SK-N-SH (cell line): ENCODE results near the gene ZFP69. TPM values are rescaled to one million over a fixed set of nuclear protein-coding genes. Genes with fewer than 3 reads are reported as not detected.
"Not testable (repeated sequence)": the region's sequence is repeated elsewhere in the genome, so short reads cannot be mapped to it uniquely, and the experiment has no call there.

Experiments
- CTCF ChIA-PET: fragments of 300-600, 350-600 bp; formaldehyde crosslinking; extraction: SDS; loops from one replicate; lab custom pipeline; 2021; lab: Yijun Ruan, JAX
- POLR2A ChIA-PET: fragments of 350-600 bp; sonication (Branson Sonifier 250); formaldehyde crosslinking; extraction: SDS; loops from one replicate; lab custom pipeline; 2020; ENCODE audit warnings: antibody characterized with exemption, inconsistent platforms; lab: Yijun Ruan, JAX
- DNase-seq: peaks from one replicate; pipeline ENCODE4 v3.0.0; 2012
- H2AFZ ChIP-seq: fragments of 200-600 bp; sonication (generic); 2 replicates; pipeline ENCODE4 v1.8.1; 2016; ENCODE audit warnings: antibody characterized with exemption, mild to moderate bottlenecking, low read depth
- H3F3A ChIP-seq: fragments of 200-600 bp; sonication (generic); replicated peaks from 2 replicates; pipeline ENCODE3; 2016; ENCODE audit warnings: antibody characterized with exemption, mild to moderate bottlenecking; ENCODE audit not compliant: insufficient read depth
- H3K27ac ChIP-seq, 2 experiments: fragments of 200-500 bp in 1 of 2; fragments of 200-600 bp in 1 of 2; sonication (Bioruptor generic) in 1 of 2; sonication (generic), shearing (Covaris generic) in 1 of 2; 2 replicates each; pipeline versions ENCODE4 v1.5.1 to v1.6.1; 2014 to 2016; ENCODE audit warnings: low read depth in 2 of 2, inconsistent platforms in 1 of 2, low read length in 1 of 2, mild to moderate bottlenecking in 1 of 2, mixed read lengths in 1 of 2
- H3K27me3 ChIP-seq: fragments of 200-600 bp; sonication (generic), shearing (Covaris generic); 2 replicates; pipeline ENCODE4 v1.6.1; 2016; ENCODE audit warnings: mixed run types; ENCODE audit not compliant: insufficient read depth
- H3K36me3 ChIP-seq, 2 experiments: fragments of 200-500 bp in 1 of 2; fragments of 200-600 bp in 1 of 2; sonication (Bioruptor generic) in 1 of 2; sonication (generic) in 1 of 2; replicated peaks in 1 of 2; 2 replicates each; pipeline versions ENCODE3 to v1.5.1; 2014 to 2016; ENCODE audit warnings: low read length in 1 of 2, mild to moderate bottlenecking in 1 of 2; ENCODE audit not compliant: insufficient read depth in 2 of 2, control insufficient read depth in 1 of 2
- H3K4me1 ChIP-seq, 2 experiments: fragments of 200-500 bp in 1 of 2; fragments of 200-600 bp in 1 of 2; sonication (Bioruptor generic) in 1 of 2; sonication (generic), shearing (Covaris generic) in 1 of 2; 2 replicates each; pipeline versions ENCODE4 v1.5.1 to v1.6.1; 2014 to 2016; ENCODE audit warnings: low read depth in 1 of 2, low read length in 1 of 2, mixed run types in 1 of 2; ENCODE audit not compliant: insufficient read depth in 2 of 2, control insufficient read depth in 1 of 2
- H3K4me2 ChIP-seq: fragments of 200-600 bp; sonication (generic), shearing (Covaris generic); 2 replicates; pipeline ENCODE4 v1.6.1; 2017; ENCODE audit warnings: mixed run types
- H3K4me3 ChIP-seq, 2 experiments: fragments of 200-500 bp in 1 of 2; fragments of 200-600 bp in 1 of 2; sonication (Bioruptor generic) in 1 of 2; sonication (generic), shearing (Covaris generic) in 1 of 2; 2 replicates each; pipeline versions ENCODE4 v1.5.1 to v1.8.1; 2014 to 2016; ENCODE audit warnings: low read depth in 2 of 2, inconsistent platforms in 1 of 2, low read length in 1 of 2, mild to moderate bottlenecking in 1 of 2, mixed read lengths in 1 of 2, moderate library complexity in 1 of 2
- H3K79me2 ChIP-seq: fragments of 200-600 bp; sonication (generic); 2 replicates; pipeline ENCODE4 v1.8.1; 2017; ENCODE audit warnings: mild to moderate bottlenecking; ENCODE audit not compliant: insufficient read depth
- H3K9ac ChIP-seq: fragments of 200-600 bp; sonication (generic); 2 replicates; pipeline ENCODE4 v1.6.1; 2017; ENCODE audit warnings: mixed run types
- H3K9me2 ChIP-seq: fragments of 200-600 bp; sonication (generic); 2 replicates; pipeline ENCODE4 v1.6.1; 2017; ENCODE audit warnings: mixed run types
- H3K9me3 ChIP-seq: fragments of 200-600 bp; sonication (generic); 2 replicates; pipeline ENCODE4 v1.6.1; 2017; ENCODE audit warnings: mixed run types, mild to moderate bottlenecking, moderate library complexity
- H4K20me1 ChIP-seq: fragments of 200-600 bp; sonication (generic); 2 replicates; pipeline ENCODE4 v1.6.1; 2017; ENCODE audit warnings: mild to moderate bottlenecking, mixed run types; ENCODE audit not compliant: insufficient read depth
- CHD2 ChIP-seq: fragments of 150-350 bp; IDR thresholded peaks from 2 replicates; pipeline ENCODE4 v1.6.1; 2018; ENCODE audit warnings: low read length; ENCODE audit not compliant: partially characterized antibody
- ELF1 ChIP-seq: IDR thresholded peaks from 2 replicates; pipeline ENCODE4 v1.4.0; 2012
- FOSL2 ChIP-seq: IDR thresholded peaks from 2 replicates; pipeline ENCODE4 v1.4.0; 2012; ENCODE audit warnings: low read depth, mild to moderate bottlenecking, moderate library complexity, borderline replicate concordance
- FOXJ3 ChIP-seq: sonication (generic); formaldehyde crosslinking; IDR thresholded peaks from 2 replicates; pipeline ENCODE4 v1.5.1; 2020; ENCODE audit warnings: mild to moderate bottlenecking, missing genetic modification reagents
- GABPA ChIP-seq: IDR thresholded peaks from 2 replicates; pipeline ENCODE4 v1.4.0; 2012; ENCODE audit warnings: low read depth, mild to moderate bottlenecking
- MEF2A ChIP-seq: IDR thresholded peaks from 2 replicates; pipeline ENCODE4 v1.4.0; 2012; ENCODE audit warnings: low read depth, borderline replicate concordance
- MXI1 ChIP-seq: IDR thresholded peaks from 2 replicates; pipeline ENCODE4 v1.6.1; 2012; ENCODE audit warnings: mild to moderate bottlenecking, low read depth, low read length, improper control_type of control experiment
- NFIC ChIP-seq: IDR thresholded peaks from 2 replicates; pipeline ENCODE4 v1.4.0; 2012; ENCODE audit warnings: borderline replicate concordance
- RCOR1 ChIP-seq: fragments of 150-350 bp; IDR thresholded peaks from 2 replicates; pipeline ENCODE4 v1.6.1; 2017; ENCODE audit warnings: antibody characterized with exemption, low read length
- RXRA ChIP-seq: IDR thresholded peaks from 2 replicates; pipeline ENCODE4 v1.4.0; 2012; ENCODE audit warnings: low read depth, mild to moderate bottlenecking, borderline replicate concordance
- SMC3 ChIP-seq: IDR thresholded peaks from 2 replicates; pipeline ENCODE4 v1.6.1; 2012; ENCODE audit warnings: low read depth, low read length, improper control_type of control experiment
- TCF12 ChIP-seq: IDR thresholded peaks from 2 replicates; pipeline ENCODE4 v1.4.0; 2012
- whole genome bisulfite sequencing: methylation state at CpG from one replicate; pipeline ENCODE4 v1.1.6; 2017; ENCODE audit warnings: low lambda C conversion rate; 5-methylcytosine and 5-hydroxymethylcytosine counted together
- polyA plus RNA-seq, 3 experiments: library from polyadenylated mRNA; depleted of rRNA; stranded (reverse); fragments of >200 nt; gene quantifications; 2 replicates each; pipeline ENCODE4 v1.2.3, GENCODE V29; 2012
- TF ChIP-seq, protein P1 (sequence below): IDR thresholded peaks from 2 replicates; pipeline ENCODE4 v1.4.0; 2012; ENCODE audit warnings: low read depth, borderline replicate concordance
- TF ChIP-seq, protein P2 (sequence below): fragments of 150-350 bp; IDR thresholded peaks from 2 replicates; pipeline ENCODE4 v1.6.1; 2017; ENCODE audit warnings: antibody characterized with exemption, low read length, low read depth, borderline replicate concordance
- TF ChIP-seq, protein P3 (sequence below): IDR thresholded peaks from 2 replicates; pipeline ENCODE4; 2012
- TF ChIP-seq, protein P4 (sequence below): fragments of 150-350 bp; IDR thresholded peaks from 2 replicates; pipeline ENCODE4 v1.6.1; 2016; ENCODE audit warnings: mild to moderate bottlenecking, low read depth, low read length

ZFP69 gene
- polyA plus RNA-seq, 1 of the 3 experiments (the other 2 are of a cell fraction): 1.9 TPM

DNA sequence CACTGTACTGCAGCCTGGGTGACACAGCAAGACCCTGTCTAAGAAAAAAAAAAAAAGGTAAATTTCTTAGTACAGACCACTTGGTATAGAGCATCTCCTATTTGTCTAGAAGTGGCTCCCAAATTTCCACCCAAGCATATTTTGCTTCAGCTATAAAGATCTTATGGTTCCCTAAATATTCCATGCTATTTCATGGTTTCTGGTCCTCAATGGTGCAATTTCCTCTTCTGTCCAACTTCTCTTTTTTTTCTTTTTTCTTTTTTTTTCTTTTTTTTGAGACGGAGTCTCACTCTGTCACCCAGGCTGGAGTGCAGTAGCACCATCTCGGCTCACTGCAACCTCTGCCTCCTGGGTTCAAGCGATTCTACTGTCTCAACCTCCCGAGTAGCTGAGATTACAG is 25.6 kb downstream of the ZFP69 start:
- H4K20me1 ChIP-seq, H2AFZ ChIP-seq, H3K79me2 ChIP-seq, H3K27me3 ChIP-seq, POLR2A ChIA-PET, H3K9ac ChIP-seq, DNase-seq, H3K9me2 ChIP-seq, H3K4me1 ChIP-seq, H3K9me3 ChIP-seq, H3K4me3 ChIP-seq, H3K4me2 ChIP-seq, H3F3A ChIP-seq, H3K27ac ChIP-seq: not testable (repeated sequence)
- CTCF ChIA-PET: interaction anchor here (1.8 kb wide), 1 partner anchor 30 kb away, joined by 6 read pairs; no protein-coding TSS in a partner anchor
- H3K36me3 ChIP-seq: peaks cover 0 to 11% of the 10 kb centered on the region in 2 experiments
- 94% methylated on average over 4 of the region's 4 CpGs for WGBS

DNA sequence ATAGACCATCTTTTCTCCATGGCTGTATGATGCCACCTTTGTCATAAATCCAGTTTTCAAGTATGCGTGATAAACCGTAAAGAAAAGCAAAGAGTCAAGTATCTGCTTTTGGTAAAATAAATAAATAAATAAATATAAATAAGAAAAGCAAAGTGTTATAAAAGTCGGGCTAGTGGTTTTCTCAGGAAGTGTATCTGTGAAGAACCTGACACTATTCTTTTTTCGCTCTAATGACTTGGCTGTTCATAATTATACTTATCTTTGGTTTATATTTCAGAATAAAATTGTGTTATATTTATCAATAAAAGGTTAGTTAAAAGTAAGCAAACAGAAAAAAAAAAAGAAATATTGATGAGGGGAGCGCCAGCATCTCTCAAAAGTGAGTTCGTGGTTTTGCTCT is 30.9 kb downstream of the ZFP69 start:
- CTCF ChIA-PET: interaction anchor here (1.8 kb wide), 1 partner anchor 25 kb away, joined by 11 read pairs; no protein-coding TSS in a partner anchor

DNA sequence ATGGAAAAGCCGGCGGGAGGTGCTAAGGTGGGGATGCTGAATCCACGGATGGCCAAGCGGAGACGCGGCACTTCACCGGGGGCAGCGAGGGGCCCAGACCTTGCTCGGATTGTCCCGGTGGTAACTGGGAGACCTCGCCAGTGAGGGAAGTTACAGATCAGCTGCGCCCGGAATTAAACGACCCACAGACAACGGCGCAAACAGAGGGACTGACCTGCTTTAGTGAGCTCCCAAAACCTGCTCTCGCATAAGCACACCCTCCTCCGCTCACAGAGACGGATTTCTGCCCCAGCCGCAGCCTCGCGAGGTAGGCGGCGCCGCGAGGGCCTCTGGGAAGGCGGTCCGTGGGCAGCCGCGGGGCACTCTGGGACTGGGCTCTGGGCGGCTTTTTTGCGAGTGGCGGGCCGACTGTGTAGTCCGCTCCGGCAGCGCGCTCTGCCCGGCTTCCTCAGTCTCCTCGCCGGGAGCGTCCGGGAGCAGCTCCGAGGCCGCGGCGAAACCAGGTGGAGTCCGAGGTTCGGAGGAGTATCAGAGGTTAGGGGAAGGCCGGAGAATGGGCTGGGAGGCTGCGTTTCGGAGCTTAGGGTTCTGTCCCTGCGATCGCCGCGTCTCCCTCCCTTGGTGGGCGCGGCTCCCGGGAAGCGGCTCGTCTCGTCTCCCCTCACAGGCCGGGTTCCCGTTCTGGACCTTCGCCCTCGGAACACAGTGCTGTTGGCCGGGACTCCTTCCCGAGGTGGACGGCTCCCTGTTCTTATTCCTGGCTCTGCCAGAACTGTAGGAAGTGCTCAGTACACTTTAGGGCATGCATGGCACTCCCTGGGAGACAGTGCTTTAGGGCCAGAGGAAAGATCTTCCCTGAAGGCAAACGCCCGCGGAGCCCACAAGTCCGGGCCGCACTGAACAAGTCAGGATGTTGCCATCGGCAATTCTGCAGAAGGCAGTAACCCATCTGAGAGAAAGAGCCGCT is 31.6 kb downstream of the ZFP69 start, which contains the start of gene EXO5:
Gene EXO5 (plus strand): TSS at position 393 of the 967 bp plus-strand sequence. CDS start 5,778 bp downstream, outside the sequence.
- H3F3A ChIP-seq: no peaks in the 10 kb centered on the region
- ChIA-PET POLR2A (interaction anchor here (0.5 to 1.8 kb wide), 7 partner anchors 8 to 271 kb away, joined by 3 to 13 read pairs (median 4); partner anchors contain the start of genes ZFP69, ZFP69B and ZNF684), CTCF (interaction anchor here (1.4 to 1.8 kb wide), 2 partner anchors 24 to 104 kb away, joined by 3 to 11 read pairs; no protein-coding TSS in a partner anchor)
- H3K4me3 ChIP-seq: peak within 1 kb of the TSS; percentile 60 to 68
- peak within 1 kb of the TSS; percentile 47 to 84; a peak in 3 of 4 replicates for H3K27ac ChIP-seq
- peak within 1 kb of the TSS; percentile 98 for H2AFZ ChIP-seq
- peaks cover 0 to 5% of the 10 kb centered on the region in 2 experiments; a peak in 1 of 4 replicates for H3K4me1 ChIP-seq
- no peaks in the 10 kb centered on the region for H3K27me3 ChIP-seq
- no peaks in the 10 kb centered on the region for H4K20me1 ChIP-seq
- H3K9ac ChIP-seq: peak within 1 kb of the TSS; percentile 76
- H3K9me2 ChIP-seq: no peaks in the 10 kb centered on the region
- H3K9me3 ChIP-seq: no peaks in the 10 kb centered on the region
- DNase-seq: peak; percentile 88
- peaks cover 26% of the 10 kb centered on the region; the same call in 1 of the 2 replicates for H3K79me2 ChIP-seq
- H3K36me3 ChIP-seq: peaks cover 0 to 14% of the 10 kb centered on the region in 2 experiments
- peak within 1 kb of the TSS; percentile 97 for H3K4me2 ChIP-seq
- 2% methylated on average over 41 of the region's 76 CpGs for WGBS
- TF ChIP-seq, protein P1, sequence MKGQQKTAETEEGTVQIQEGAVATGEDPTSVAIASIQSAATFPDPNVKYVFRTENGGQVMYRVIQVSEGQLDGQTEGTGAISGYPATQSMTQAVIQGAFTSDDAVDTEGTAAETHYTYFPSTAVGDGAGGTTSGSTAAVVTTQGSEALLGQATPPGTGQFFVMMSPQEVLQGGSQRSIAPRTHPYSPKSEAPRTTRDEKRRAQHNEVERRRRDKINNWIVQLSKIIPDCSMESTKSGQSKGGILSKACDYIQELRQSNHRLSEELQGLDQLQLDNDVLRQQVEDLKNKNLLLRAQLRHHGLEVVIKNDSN: no peak
- TF ChIP-seq NFIC (no peak), RXRA (no peak), TCF12 (peak; percentile 26; the same call in 1 of the 2 replicates), CHD2 (peak; percentile 98), ELF1 (peak; percentile 42; the same call in 1 of the 2 replicates), MEF2A (no peak), GABPA (no peak), SMC3 (no peak), MXI1 (peak; percentile 75), RCOR1 (no peak; the same call in 1 of the 2 replicates)
- TF ChIP-seq, protein P2, sequence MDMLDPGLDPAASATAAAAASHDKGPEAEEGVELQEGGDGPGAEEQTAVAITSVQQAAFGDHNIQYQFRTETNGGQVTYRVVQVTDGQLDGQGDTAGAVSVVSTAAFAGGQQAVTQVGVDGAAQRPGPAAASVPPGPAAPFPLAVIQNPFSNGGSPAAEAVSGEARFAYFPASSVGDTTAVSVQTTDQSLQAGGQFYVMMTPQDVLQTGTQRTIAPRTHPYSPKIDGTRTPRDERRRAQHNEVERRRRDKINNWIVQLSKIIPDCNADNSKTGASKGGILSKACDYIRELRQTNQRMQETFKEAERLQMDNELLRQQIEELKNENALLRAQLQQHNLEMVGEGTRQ: no peak
- TF ChIP-seq, protein P3, sequence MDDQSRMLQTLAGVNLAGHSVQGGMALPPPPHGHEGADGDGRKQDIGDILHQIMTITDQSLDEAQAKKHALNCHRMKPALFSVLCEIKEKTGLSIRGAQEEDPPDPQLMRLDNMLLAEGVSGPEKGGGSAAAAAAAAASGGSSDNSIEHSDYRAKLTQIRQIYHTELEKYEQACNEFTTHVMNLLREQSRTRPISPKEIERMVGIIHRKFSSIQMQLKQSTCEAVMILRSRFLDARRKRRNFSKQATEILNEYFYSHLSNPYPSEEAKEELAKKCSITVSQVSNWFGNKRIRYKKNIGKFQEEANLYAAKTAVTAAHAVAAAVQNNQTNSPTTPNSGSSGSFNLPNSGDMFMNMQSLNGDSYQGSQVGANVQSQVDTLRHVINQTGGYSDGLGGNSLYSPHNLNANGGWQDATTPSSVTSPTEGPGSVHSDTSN: no peak
- TF ChIP-seq, protein P4, sequence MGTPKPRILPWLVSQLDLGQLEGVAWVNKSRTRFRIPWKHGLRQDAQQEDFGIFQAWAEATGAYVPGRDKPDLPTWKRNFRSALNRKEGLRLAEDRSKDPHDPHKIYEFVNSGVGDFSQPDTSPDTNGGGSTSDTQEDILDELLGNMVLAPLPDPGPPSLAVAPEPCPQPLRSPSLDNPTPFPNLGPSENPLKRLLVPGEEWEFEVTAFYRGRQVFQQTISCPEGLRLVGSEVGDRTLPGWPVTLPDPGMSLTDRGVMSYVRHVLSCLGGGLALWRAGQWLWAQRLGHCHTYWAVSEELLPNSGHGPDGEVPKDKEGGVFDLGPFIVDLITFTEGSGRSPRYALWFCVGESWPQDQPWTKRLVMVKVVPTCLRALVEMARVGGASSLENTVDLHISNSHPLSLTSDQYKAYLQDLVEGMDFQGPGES: no peak

More for the DNA sequence above, 30.9 kb downstream of the ZFP69 start:
- POLR2A ChIA-PET: interaction anchor here (0.9 to 1.8 kb wide), 5 partner anchors 8 to 156 kb away, joined by 3 to 13 read pairs (median 4); partner anchors contain the start of genes ZFP69 and ZNF684
- H3K79me2 ChIP-seq: peaks cover 26% of the 10 kb centered on the region; the same call in 1 of the 2 replicates
- H3K36me3 ChIP-seq: peaks cover 0 to 14% of the 10 kb centered on the region in 2 experiments
- H3K4me3 ChIP-seq: peak overlapping the region; percentile 60 to 68
- peak overlapping the region; percentile 98 for H2AFZ ChIP-seq
- no peak for DNase-seq
- no peaks in the 10 kb centered on the region for H3K27me3 ChIP-seq
- no peaks in the 10 kb centered on the region for H4K20me1 ChIP-seq
- 40% methylated on average over 6 of the region's 6 CpGs for WGBS
- peak overlapping the region; percentile 47 to 84; a peak in 3 of 4 replicates for H3K27ac ChIP-seq
- no peaks in the 10 kb centered on the region for H3K9me2 ChIP-seq
- peak overlapping the region; percentile 76 for H3K9ac ChIP-seq
- H3K9me3 ChIP-seq: no peaks in the 10 kb centered on the region
- no peak for TF ChIP-seq FOSL2
- no peak for TF ChIP-seq FOXJ3
- peaks cover 0 to 5% of the 10 kb centered on the region in 2 experiments; a peak in 1 of 4 replicates for H3K4me1 ChIP-seq
- H3F3A ChIP-seq: no peaks in the 10 kb centered on the region
- H3K4me2 ChIP-seq: peak overlapping the region; percentile 97
